Omental fat pad (tissue), 4 donors: Measurements from ENCODE around the gene HSD17B3. TPM values are rescaled to one million over a fixed set of nuclear protein-coding genes. Genes with fewer than 3 reads are reported as not detected.
"Not testable (repeated sequence)": the region's sequence is repeated elsewhere in the genome, so short reads cannot be mapped to it uniquely, and the experiment has no call there.

Experiments
- ATAC-seq: fragments of 150-250 bp; one replicate; pipeline ENCODE4 v1.9.1; 2016; ENCODE audit warnings: mild to moderate bottlenecking, moderate library complexity; ENCODE audit not compliant: low FRiP score
- DNase-seq: peaks from one replicate; pipeline ENCODE4 v3.0.0-alpha.2; 2019; ENCODE audit warnings: low spot score
- total RNA-seq, 4 donors: library from RNA; depleted of rRNA; stranded (reverse); fragments of >200 nt; gene quantifications; one replicate each; pipeline ENCODE4 v1.1.0, GENCODE V29; 2016
- TF ChIP-seq, protein P1 (sequence below), 3 donors: fragments of 450-650 bp; IDR thresholded peaks; one replicate each; pipeline ENCODE4 v1.5.1; 2016 to 2017; ENCODE audit warnings: antibody characterized with exemption in 3 of 3, mild to moderate bottlenecking in 3 of 3, moderate library complexity in 2 of 3

Gene HSD17B3
- total RNA-seq, 4 donors from 2014 or later, result 0.36 TPM; not detected in 3

DNA sequence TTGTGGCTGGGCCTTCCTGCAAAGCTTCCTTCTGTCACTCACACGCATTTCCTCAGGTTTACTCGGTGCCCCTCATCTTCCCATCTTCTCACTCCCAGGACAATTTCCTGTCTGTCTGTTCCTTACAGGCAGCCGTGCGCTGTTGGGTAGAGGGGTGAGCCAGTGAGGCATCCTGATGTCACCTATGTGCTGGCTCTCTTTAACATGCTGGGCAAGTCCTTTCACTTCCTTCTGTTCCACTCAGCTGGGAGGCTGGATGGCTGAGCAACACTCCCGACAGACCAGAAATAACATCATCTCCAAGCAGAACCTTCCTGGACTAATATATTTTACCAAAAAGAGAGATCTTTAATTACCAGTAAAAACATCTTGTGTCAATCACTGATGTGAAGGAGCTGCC lies 103.0 kb downstream of the HSD17B3 start:
- TF ChIP-seq, protein P1, sequence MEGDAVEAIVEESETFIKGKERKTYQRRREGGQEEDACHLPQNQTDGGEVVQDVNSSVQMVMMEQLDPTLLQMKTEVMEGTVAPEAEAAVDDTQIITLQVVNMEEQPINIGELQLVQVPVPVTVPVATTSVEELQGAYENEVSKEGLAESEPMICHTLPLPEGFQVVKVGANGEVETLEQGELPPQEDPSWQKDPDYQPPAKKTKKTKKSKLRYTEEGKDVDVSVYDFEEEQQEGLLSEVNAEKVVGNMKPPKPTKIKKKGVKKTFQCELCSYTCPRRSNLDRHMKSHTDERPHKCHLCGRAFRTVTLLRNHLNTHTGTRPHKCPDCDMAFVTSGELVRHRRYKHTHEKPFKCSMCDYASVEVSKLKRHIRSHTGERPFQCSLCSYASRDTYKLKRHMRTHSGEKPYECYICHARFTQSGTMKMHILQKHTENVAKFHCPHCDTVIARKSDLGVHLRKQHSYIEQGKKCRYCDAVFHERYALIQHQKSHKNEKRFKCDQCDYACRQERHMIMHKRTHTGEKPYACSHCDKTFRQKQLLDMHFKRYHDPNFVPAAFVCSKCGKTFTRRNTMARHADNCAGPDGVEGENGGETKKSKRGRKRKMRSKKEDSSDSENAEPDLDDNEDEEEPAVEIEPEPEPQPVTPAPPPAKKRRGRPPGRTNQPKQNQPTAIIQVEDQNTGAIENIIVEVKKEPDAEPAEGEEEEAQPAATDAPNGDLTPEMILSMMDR (IDR thresholded peaks at IDR 0.05), result no peak
- ATAC-seq, result no peak
- DNase-seq, result no peak

DNA sequence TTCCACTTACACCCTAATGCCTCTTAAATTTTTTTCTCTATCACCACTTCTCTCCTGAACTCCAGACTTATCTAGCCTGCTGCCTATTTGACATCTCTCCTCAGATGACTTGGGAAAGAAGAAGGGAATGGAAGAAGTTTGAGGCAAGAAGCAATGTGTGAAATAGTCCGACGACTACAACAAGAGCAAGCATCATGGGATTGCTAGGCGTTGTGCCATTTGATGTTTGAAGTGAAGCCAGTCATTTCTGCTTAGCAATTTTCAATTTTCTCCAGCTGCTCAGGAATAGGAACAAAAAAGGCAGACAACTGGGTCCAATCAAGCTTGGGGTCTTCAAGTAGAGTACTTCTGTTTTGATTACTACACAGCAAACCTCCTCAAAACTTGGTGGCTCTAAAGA lies 106.4 kb downstream of the HSD17B3 start:
- DNase-seq (no peak), ATAC-seq (no peak)
- TF ChIP-seq, protein P1 (IDR thresholded peaks at IDR 0.05), result no peak

DNA sequence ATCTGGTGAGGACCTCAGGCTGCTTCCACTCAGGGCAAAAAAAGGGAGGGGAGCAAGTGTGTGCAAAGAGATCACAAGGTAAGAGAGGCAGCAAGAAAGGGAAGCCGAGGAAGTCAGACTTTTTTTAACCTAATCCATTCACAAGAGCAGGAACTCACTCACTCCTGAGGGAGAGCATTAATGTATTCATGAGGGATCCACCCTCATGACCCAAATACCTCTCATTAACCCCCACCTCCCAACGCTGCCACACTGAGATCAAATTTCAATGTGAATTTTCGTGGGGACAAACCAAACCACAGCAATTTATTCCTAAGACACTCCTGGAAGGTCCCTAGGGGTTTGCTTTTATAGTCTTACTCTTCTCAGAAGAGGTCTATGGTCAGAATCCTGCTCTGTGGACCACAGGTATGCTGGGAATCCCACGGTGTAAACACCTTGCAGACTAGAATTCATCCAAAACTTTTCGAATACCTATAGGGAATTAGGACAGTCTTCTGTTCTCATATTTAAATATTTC lies 108.7 kb downstream of the HSD17B3 start:
- ATAC-seq (no peak), DNase-seq (no peak)
- TF ChIP-seq, protein P1 (IDR thresholded peaks at IDR 0.05), result no peak

DNA sequence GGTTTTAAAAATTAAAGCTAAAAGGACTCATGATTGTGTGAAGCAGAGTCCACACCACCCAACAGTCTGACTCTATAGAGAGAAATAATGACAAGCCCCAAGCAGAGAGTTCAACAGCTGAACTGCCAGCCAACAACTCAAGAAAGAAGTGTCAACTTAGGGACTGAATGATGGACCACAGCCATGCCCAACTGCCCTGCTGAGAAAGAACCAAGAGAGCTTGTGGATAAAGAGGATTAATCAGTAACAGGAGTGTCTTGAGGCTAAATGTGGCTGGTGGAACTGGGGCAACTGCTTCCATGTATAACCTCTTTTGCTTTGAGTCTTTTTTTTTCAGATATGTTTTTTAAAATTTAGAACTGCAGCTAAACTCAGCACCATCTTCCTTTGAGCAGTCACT lies 109.3 kb downstream of the HSD17B3 start:
- ATAC-seq, result no peak
- no peak for DNase-seq
- TF ChIP-seq, protein P1 (IDR thresholded peaks at IDR 0.05), result no peak

DNA sequence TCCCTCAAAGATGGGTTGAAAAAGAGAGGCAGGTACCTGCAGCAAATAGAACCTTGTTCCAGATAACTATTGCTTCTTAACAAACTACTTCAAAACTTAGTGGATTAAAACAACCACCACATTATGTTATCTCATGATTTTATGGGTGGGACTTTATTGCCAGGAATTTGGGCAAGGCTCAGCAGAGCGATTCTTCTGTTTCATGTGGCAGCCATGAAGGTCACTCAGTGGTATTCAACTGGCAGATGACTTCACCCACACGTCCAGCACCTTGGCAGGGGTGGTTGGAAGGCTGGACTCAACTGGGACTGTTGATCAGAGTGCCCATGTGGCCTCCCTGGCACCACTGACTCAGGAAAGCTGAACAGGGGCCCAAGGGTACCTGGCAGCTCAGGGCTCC lies 112.0 kb downstream of the HSD17B3 start:
- TF ChIP-seq, protein P1 (IDR thresholded peaks at IDR 0.05), result no peak
- no peak for DNase-seq
- ATAC-seq, result no peak

DNA sequence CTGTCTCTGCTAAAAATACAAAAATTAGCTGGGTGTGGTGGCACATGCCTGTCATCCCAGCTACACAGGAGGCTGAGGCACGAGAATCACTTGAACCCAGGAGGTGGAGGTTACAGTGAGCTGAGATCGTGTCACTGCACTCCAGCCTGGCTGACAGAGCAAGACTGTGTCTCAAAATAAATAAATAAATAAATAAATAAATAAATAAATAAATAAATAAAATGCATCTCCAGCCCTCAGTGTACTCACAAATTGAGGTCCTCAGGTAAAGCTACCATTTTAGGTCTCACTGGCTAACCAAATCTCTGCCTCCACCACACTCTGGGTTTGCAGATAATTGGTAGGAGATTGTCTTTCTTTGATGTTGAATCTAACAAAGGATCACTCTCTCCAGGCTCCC lies 112.4 kb downstream of the HSD17B3 start:
- not testable (repeated sequence) for DNase-seq, ATAC-seq

DNA sequence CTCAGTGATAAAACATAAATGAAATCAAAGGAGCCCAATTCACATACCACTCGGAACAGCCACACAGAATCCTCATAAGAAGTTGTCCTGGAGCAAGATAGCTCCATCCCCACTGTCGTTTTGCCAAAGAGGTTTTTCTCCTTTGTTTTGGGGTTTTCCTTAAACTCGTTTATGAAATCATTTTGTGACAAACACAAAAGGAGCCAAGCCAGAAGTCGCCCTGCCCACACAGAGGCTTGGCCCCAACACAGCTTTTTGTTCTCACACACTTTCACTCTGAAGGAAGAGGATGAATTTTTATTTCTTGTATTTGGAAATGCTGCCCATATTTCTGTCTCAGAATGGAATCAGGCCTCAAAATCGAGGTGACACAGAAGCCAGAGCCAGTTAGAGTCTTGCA lies 113.4 kb downstream of the HSD17B3 start:
- DNase-seq, result no peak
- TF ChIP-seq, protein P1 (IDR thresholded peaks at IDR 0.05), result no peak
- no peak for ATAC-seq

DNA sequence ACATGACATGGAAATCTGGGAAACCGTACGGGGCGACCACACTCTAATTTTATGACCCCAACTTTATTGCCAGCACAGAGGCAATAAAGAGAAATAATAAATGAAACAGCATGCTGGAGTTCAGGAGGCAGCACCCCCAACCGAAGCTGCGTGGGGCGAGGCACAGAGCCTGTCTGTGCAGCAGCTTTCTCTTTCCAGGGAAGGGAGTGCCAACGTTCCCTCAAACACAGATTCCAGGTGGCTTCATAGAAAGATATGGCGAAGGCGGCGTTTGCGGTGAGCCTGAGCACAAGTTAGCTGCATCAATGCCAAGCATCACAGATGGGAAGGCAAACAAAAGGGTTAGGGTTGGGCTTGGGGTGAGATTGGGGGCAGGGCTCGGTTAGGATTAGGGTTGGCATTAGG lies 114.8 kb downstream of the HSD17B3 start:
- TF ChIP-seq, protein P1 (IDR thresholded peaks at IDR 0.05), result no peak
- no peak for DNase-seq
- no peak for ATAC-seq
